Activated CD8-positive, alpha-beta memory T cell treated with anti-CD3 and anti-CD28 coated beads, Interleukin-2, amount 50 U/mL, for 24 hours (primary cell): ENCODE data around the gene RC3H1.
"Not testable (repeated sequence)": the region's sequence is repeated elsewhere in the genome, so short reads cannot be mapped to it uniquely, and the experiment has no call there.

Source experiments
- DNase-seq: peaks from one replicate; pipeline ENCODE4 v3.0.0-alpha.2; 2020; ENCODE audit errors: extremely low read depth

The RC3H1 gene

GRCh38 chr1:174021591-174022079 is 522 bp downstream of the RC3H1 start:
- no peak for DNase-seq

GRCh38 chr1:174018565-174018964 is 3.6 kb downstream of the RC3H1 start:
- DNase-seq = no peak

GRCh38 chr1:174017231-174017970 is 4.8 kb downstream of the RC3H1 start:
- DNase-seq = no peak

GRCh38 chr1:174013864-174014418 is 8.2 kb downstream of the RC3H1 start:
- DNase-seq = no peak

GRCh38 chr1:174008979-174009378 is 13.2 kb downstream of the RC3H1 start:
- no peak for DNase-seq

GRCh38 chr1:174008269-174008668 is 13.9 kb downstream of the RC3H1 start:
- no peak for DNase-seq

GRCh38 chr1:174007851-174008250 is 14.3 kb downstream of the RC3H1 start:
- no peak for DNase-seq

GRCh38 chr1:174005032-174005431 is 17.1 kb downstream of the RC3H1 start:
- DNase-seq = no peak

- DNase-seq = no peak
Observed at GRCh38 chr1:174003867-174004266, 18.3 kb downstream of the RC3H1 start.

- no peak for DNase-seq
Observed at GRCh38 chr1:174001573-174001972, 20.6 kb downstream of the RC3H1 start.

- DNase-seq = no peak
Observed at GRCh38 chr1:174000371-174000770, 21.8 kb downstream of the RC3H1 start.

GRCh38 chr1:173997791-173998190 is 24.4 kb downstream of the RC3H1 start:
- no peak for DNase-seq

GRCh38 chr1:173996995-173997394 is 25.2 kb downstream of the RC3H1 start:
- DNase-seq = no peak

GRCh38 chr1:173995475-173995874 is 26.7 kb downstream of the RC3H1 start:
- no peak for DNase-seq

- DNase-seq = not testable (repeated sequence)
Observed at GRCh38 chr1:173993948-173994347, 28.2 kb downstream of the RC3H1 start.

- no peak for DNase-seq
Observed at GRCh38 chr1:173988068-173988467, 34.1 kb downstream of the RC3H1 start.

- DNase-seq = no peak
Observed at GRCh38 chr1:173986951-173987350, 35.2 kb downstream of the RC3H1 start.

GRCh38 chr1:173970252-173970651 is 51.9 kb downstream of the RC3H1 start:
- no peak for DNase-seq

- not testable (repeated sequence) for DNase-seq
Observed at GRCh38 chr1:173965896-173966295, 56.3 kb downstream of the RC3H1 start.

GRCh38 chr1:173963477-173963876 is 58.7 kb downstream of the RC3H1 start:
- no peak for DNase-seq

GRCh38 chr1:173960625-173961024 is 61.5 kb downstream of the RC3H1 start:
- DNase-seq = no peak

- no peak for DNase-seq
Observed at GRCh38 chr1:173954179-173954578, 68.0 kb downstream of the RC3H1 start.

GRCh38 chr1:173948594-173948993 is 73.6 kb downstream of the RC3H1 start:
- no peak for DNase-seq
